HK-2 (cell line): ENCODE measurements around the gene MROH2B.
"Not testable (repeated sequence)": the region's sequence is repeated elsewhere in the genome, so short reads cannot be mapped to it uniquely, and the experiment has no call there.

ENCODE experiments used
- DNase-seq: peaks from one replicate; pipeline ENCODE4 v3.0.0-alpha.2; 2018; ENCODE audit not compliant: unreplicated experiment

MROH2B gene

GRCh38 chr5:41022600-41022999 lies 48.5 kb downstream of the MROH2B start:
- DNase-seq, result not testable (repeated sequence)

DNA sequence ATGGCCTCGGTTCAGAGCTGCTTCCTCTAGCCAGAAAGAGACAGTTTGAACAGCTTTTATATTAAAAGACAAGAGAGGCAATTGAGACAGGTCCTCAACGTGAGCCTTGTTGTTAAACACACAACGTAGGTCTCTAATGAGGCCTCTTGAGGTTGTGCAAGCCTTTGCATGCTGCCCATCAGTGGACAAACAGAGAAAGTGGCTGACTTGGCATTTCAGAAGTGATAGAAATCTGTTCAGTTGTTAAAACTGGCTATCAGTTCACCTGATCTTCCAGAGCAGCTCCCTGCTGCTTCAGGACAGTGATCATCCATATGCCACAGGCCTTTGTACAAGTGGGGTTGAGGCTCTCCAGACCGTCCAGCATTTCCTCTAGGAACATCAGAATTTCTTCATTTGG lies 58.8 kb downstream of the MROH2B start:
- no peak for DNase-seq

DNA sequence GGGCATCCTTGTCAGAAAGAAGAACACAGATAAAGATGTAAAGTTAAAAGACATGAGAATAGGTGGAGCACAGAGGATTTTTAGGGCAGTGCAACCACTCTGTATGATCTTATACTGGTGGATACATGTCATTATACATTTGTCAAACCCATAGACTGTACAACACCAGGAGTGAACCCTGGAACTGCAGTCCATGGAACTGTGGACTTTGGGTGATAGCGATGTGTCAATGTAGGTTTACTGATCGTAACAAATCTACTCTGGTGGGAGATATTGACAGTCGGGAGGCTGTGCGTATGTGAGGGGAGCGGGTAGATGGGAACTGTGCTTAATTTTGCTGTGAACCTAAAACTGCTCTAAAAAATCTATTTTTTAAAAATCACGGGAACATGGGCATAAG lies 60.6 kb downstream of the MROH2B start:
- DNase-seq, result no peak

GRCh38 chr5:41009232-41009631 lies 61.9 kb downstream of the MROH2B start:
- no peak for DNase-seq

- DNase-seq, result no peak
Observed at GRCh38 chr5:41004931-41005330, 66.2 kb downstream of the MROH2B start.

DNA sequence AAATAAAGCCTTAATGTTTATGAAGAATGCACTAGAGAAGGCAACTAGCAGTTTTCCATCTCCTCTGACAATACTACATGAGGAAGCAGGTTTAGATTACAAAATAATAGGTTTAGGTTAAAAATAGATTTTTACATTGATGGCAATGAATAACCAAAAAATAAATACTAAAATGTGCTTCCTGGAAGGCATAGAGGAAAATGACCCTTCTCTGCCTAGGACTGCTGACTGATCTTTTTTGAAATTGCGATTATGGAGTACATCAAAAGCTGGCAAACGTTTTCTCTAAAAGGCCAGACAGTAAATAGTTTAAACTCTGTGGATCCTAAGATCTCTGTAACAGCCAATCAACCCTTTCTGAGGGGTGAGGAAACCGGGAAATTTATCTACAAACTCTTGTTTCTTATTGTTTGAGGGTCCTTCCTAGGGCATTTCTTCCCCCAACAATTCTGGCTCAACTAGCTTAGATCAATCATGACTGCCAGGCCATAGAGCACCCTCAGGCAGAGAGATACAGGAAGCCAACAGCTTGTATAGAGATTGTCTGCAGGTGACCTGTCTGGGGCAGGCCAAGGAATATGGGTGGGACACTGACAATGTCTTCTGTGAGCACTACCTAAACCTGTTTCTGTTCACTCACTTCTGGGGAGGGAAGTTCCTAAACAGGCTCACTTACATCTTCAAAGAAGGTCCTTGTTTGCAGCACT lies 67.3 kb downstream of the MROH2B start:
- DNase-seq, result no peak

GRCh38 chr5:40999966-41000365 lies 71.2 kb downstream of the MROH2B start:
- DNase-seq, result no peak

- no peak for DNase-seq
Observed at GRCh38 chr5:40999142-40999541, 72.0 kb downstream of the MROH2B start.

DNA sequence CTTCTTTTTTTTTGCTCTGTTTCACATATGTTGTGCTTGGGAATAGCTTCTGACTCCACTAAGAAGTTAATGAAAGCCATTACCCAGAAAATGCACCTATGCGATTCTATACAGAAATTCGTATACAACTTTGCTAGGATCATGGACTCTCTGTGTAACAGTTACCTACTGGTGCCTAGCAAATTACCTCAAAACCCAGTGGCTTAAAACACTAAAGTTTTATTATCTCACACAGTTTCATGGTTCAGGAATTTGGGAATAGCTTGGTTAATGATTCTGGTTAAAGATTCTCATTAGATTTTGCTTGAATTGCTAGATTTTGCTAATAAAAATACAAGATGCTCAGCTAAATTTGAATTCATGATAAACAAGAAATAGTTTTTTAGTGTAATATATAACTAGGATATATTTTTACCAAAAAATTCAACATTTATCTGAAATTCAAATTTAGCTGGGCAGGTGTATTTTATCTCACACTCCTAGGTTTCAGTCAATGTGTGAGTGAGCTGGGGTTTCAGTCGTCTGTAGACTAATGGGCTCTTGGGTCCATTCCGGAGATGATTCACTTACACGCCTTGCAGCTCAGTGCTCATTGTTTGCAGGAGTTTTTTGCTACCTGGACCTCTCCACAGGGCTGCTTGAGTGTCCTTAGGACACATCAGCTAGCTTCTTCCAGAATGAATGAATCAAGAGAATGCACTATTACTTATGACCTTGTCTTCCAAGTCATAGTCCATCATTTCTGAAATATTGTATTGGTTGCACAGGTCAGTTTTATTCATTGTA lies 75.1 kb downstream of the MROH2B start:
- no peak for DNase-seq

DNA sequence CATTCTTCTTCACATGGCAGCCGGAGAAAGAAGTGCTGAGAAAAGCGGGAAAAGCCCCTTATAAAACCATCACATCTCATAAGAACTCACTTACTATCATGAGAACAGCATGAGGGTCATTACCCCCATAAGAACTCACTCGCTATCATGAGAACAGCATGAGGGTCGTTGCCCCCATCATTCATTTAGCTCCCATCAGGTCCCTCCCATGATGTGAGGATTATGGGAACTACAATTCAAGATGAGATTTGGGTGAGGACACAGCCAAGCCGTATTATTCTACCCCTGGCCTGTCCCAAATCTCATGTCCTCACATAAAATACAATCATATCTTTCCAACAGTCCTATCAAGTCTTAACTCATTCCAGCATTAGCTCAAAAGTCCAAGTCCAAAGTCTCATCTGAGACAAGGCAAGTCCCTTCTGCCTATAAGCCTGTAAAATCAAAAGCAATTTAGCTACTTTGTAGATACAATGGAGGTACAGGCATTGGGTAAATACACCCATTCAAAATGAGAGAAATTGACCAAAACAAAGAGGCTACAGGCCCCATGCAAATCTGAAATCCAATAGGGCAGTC lies 79.1 kb downstream of the MROH2B start:
- no peak for DNase-seq

DNA sequence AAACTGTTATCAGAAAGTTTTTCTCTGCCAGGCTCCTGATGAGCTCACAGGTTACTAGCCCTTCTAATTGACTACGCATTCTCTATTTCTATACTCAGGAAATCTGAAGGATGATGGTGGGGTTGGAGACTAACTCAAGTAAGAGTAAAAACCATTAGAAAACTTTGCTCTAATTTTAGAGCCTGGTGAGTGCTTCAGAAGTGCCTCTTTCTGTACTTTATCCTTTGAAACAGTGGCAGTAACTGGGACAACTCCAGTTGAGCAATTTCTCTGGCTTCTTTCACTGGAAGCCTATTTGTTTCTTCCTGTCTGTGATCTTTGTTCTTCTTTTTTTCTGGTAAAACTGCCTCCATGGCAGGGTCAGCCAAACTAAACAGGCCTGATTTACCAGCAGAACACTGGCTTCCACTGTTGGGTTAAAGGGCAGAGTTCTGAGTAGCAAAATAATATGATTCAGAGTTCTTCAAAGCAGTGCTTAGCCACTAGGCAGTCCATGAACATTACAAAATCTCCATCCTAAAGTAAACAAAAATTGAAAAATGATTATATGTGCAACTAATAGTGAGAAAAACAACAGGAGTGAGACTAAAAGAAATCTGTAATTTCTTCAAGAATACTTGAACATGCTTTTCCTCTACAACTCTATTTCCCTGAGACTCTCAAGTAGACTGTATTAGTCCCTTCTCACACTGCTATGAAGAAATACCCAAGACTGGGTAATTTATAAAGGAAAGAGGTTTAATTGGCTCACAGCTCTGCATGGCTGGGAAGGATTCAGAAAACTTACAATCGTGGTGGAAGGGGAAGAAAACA lies 79.8 kb downstream of the MROH2B start:
- no peak for DNase-seq

DNA sequence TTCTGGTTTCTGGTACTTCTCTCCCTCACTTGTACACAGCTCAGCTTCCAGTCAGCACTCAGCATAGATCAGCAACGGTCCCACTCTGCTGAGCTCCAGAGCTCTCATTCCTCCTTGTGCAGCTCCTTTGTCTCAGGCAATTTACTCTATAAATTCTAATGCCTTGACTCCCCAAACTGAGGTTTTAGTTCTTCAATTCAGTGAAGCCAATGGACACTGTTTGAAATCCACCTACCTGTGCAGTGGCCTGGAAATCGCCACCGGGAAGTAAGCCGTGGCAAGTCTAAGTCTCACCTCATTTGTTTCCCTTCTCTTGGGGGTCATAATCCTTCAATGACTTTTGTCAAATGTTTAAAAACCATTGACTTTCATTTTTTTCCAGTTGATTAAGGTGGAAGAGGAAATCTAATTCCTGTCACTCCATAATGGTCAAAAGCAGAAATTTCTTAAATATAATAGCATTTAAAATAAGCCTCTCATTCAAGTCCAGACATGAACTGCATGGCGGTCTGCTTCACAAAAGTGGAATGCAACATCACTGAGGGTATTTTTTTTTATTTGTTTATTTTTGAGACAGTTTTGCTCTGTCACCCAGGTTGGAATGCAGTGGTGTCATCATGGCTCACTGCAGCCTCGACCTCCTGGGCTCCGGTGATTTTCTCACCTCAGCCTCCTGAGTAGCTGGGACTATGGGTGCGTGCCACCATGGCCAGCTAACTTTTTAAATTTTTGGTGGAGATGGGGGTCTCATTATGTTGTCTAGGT lies 82.2 kb downstream of the MROH2B start:
- no peak for DNase-seq

DNA sequence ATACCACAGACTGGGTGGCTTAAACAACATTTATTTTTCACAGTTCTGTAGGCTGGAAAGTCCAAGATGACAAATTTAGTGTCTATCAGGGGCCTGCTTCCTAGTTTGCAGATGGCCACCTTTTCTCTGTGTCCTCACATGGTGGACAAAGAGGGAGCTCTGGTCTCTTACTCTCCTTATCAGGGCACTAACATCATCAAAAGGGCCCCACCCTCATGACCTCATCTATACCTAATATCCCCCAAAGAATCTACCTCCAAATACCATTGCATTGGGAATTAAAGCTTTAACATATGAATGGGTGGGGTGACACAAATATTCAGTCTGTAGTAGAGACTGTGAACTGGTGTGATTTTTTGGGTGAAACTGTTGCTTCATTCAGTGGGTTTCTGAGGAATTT lies 83.8 kb downstream of the MROH2B start:
- DNase-seq, result no peak

DNA sequence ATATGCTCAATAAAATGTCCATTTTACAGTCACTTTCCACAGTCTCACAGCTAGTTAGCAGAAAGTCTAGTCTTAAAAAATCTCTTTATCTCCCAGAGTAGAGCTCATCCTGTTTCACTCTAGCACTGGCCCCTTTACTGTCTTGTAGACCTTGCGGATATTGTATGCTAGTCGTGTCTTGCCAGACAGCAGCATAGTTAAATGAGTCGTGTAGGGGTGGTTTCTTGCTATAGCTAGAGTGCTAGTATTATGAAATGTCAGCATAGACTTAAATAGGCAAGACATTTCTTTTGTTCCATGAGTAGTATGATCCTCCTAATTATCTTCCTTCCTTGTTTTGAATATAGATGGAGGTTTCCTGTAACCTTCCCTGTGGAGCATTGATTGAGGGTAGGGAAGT lies 84.5 kb downstream of the MROH2B start:
- no peak for DNase-seq

- DNase-seq, result no peak
Observed at GRCh38 chr5:40985501-40985900, 85.6 kb downstream of the MROH2B start.

- DNase-seq, result no peak
Observed at GRCh38 chr5:40984884-40985283, 86.3 kb downstream of the MROH2B start.

DNA sequence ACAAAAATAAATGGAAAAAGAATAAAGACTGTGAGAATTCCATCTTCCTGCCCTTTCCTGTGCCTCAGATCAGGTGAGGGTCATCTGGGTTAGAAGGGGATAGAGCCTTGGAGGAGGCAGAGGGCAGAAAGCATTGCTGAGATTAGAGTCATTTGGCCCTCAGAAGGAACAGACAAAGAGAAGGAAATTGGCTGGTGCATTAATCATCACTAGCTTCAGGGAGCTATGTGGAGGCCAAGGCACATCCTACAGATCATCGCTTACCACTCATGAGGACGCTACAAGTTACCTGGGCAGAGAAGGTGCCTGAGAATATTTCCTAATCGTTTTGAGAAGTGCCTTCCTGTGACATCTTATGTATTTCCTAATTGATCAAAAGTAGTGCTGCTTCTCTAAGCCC lies 87.4 kb downstream of the MROH2B start:
- no peak for DNase-seq

- DNase-seq, result no peak
Observed at GRCh38 chr5:40981420-40981819, 89.7 kb downstream of the MROH2B start.

- DNase-seq, result no peak
Observed at GRCh38 chr5:40976836-40977235, 94.3 kb downstream of the MROH2B start.

GRCh38 chr5:40976041-40976440 lies 95.1 kb downstream of the MROH2B start:
- DNase-seq, result no peak

DNA sequence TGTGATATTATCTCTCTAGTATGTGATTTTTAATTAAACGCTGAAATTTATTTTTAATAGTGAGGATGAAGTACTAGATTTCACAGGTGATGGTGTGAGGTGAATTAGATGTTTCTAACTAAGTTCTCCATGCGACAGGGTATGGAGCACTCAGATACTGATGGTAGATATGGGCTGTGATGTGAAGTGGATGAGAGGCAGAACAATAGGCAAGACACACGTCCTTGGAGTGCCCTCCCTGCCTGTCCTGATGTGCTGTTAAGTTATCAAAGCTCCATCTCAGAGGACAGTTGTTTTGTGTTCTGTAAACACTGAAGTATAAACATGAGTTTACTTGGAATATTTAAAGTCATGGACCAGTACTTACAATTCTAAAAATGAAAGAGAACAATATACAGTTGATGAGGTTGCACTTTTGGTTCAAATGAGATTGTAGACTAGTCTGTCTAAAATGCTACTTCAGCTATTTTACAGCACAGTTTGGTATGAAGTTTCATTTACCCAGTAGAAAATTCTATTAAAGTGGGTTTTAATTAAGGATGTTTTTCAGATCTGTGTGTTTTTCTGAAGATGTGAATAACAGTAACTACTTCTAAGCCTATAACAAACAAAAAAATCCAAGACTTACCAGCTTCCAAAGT lies 97.7 kb downstream of the MROH2B start:
- DNase-seq, result no peak
